SK-N-SH (cell line): ENCODE measurements around the gene CTDP1. TPM values are rescaled to one million over a fixed set of nuclear protein-coding genes. Genes with fewer than 3 reads are reported as not detected.

ENCODE experiments used
- CTCF ChIA-PET: fragments of 300-600, 350-600 bp; formaldehyde crosslinking; extraction: SDS; loops from one replicate; lab custom pipeline; 2021; lab: Yijun Ruan, JAX
- POLR2A ChIA-PET: fragments of 350-600 bp; sonication (Branson Sonifier 250); formaldehyde crosslinking; extraction: SDS; loops from one replicate; lab custom pipeline; 2020; ENCODE audit warnings: antibody characterized with exemption, inconsistent platforms; lab: Yijun Ruan, JAX
- DNase-seq: peaks from one replicate; pipeline ENCODE4 v3.0.0; 2012
- H2AFZ ChIP-seq: fragments of 200-600 bp; sonication (generic); 2 replicates; pipeline ENCODE4 v1.8.1; 2016; ENCODE audit warnings: antibody characterized with exemption, mild to moderate bottlenecking, low read depth
- H3F3A ChIP-seq: fragments of 200-600 bp; sonication (generic); replicated peaks from 2 replicates; pipeline ENCODE3; 2016; ENCODE audit warnings: antibody characterized with exemption, mild to moderate bottlenecking; ENCODE audit not compliant: insufficient read depth
- H3K27ac ChIP-seq, 2 experiments: fragments of 200-500 bp in 1 of 2; fragments of 200-600 bp in 1 of 2; sonication (Bioruptor generic) in 1 of 2; sonication (generic), shearing (Covaris generic) in 1 of 2; 2 replicates each; pipeline versions ENCODE4 v1.5.1 to v1.6.1; 2014 to 2016; ENCODE audit warnings: low read depth in 2 of 2, inconsistent platforms in 1 of 2, low read length in 1 of 2, mild to moderate bottlenecking in 1 of 2, mixed read lengths in 1 of 2
- H3K27me3 ChIP-seq: fragments of 200-600 bp; sonication (generic), shearing (Covaris generic); 2 replicates; pipeline ENCODE4 v1.6.1; 2016; ENCODE audit warnings: mixed run types; ENCODE audit not compliant: insufficient read depth
- H3K36me3 ChIP-seq, 2 experiments: fragments of 200-500 bp in 1 of 2; fragments of 200-600 bp in 1 of 2; sonication (Bioruptor generic) in 1 of 2; sonication (generic) in 1 of 2; replicated peaks in 1 of 2; 2 replicates each; pipeline versions ENCODE3 to v1.5.1; 2014 to 2016; ENCODE audit warnings: low read length in 1 of 2, mild to moderate bottlenecking in 1 of 2; ENCODE audit not compliant: insufficient read depth in 2 of 2, control insufficient read depth in 1 of 2
- H3K4me1 ChIP-seq, 2 experiments: fragments of 200-500 bp in 1 of 2; fragments of 200-600 bp in 1 of 2; sonication (Bioruptor generic) in 1 of 2; sonication (generic), shearing (Covaris generic) in 1 of 2; 2 replicates each; pipeline versions ENCODE4 v1.5.1 to v1.6.1; 2014 to 2016; ENCODE audit warnings: low read depth in 1 of 2, low read length in 1 of 2, mixed run types in 1 of 2; ENCODE audit not compliant: insufficient read depth in 2 of 2, control insufficient read depth in 1 of 2
- H3K4me2 ChIP-seq: fragments of 200-600 bp; sonication (generic), shearing (Covaris generic); 2 replicates; pipeline ENCODE4 v1.6.1; 2017; ENCODE audit warnings: mixed run types
- H3K4me3 ChIP-seq, 2 experiments: fragments of 200-500 bp in 1 of 2; fragments of 200-600 bp in 1 of 2; sonication (Bioruptor generic) in 1 of 2; sonication (generic), shearing (Covaris generic) in 1 of 2; 2 replicates each; pipeline versions ENCODE4 v1.5.1 to v1.8.1; 2014 to 2016; ENCODE audit warnings: low read depth in 2 of 2, inconsistent platforms in 1 of 2, low read length in 1 of 2, mild to moderate bottlenecking in 1 of 2, mixed read lengths in 1 of 2, moderate library complexity in 1 of 2
- H3K79me2 ChIP-seq: fragments of 200-600 bp; sonication (generic); 2 replicates; pipeline ENCODE4 v1.8.1; 2017; ENCODE audit warnings: mild to moderate bottlenecking; ENCODE audit not compliant: insufficient read depth
- H3K9ac ChIP-seq: fragments of 200-600 bp; sonication (generic); 2 replicates; pipeline ENCODE4 v1.6.1; 2017; ENCODE audit warnings: mixed run types
- H3K9me2 ChIP-seq: fragments of 200-600 bp; sonication (generic); 2 replicates; pipeline ENCODE4 v1.6.1; 2017; ENCODE audit warnings: mixed run types
- H3K9me3 ChIP-seq: fragments of 200-600 bp; sonication (generic); 2 replicates; pipeline ENCODE4 v1.6.1; 2017; ENCODE audit warnings: mixed run types, mild to moderate bottlenecking, moderate library complexity
- H4K20me1 ChIP-seq: fragments of 200-600 bp; sonication (generic); 2 replicates; pipeline ENCODE4 v1.6.1; 2017; ENCODE audit warnings: mild to moderate bottlenecking, mixed run types; ENCODE audit not compliant: insufficient read depth
- CHD2 ChIP-seq: fragments of 150-350 bp; IDR thresholded peaks from 2 replicates; pipeline ENCODE4 v1.6.1; 2018; ENCODE audit warnings: low read length; ENCODE audit not compliant: partially characterized antibody
- ELF1 ChIP-seq: IDR thresholded peaks from 2 replicates; pipeline ENCODE4 v1.4.0; 2012
- EP300 ChIP-seq, 2 experiments: IDR thresholded peaks; 2 replicates each; pipeline versions ENCODE4 v1.4.0 to v1.6.1; 2012; ENCODE audit warnings: borderline replicate concordance in 1 of 2, low read depth in 1 of 2, low read length in 1 of 2
- EZH2phosphoT487 ChIP-seq: fragments of 200-600 bp; sonication (generic); IDR thresholded peaks from 2 replicates; pipeline ENCODE4 v1.6.1; 2017; ENCODE audit warnings: low read depth, mixed run types, mild to moderate bottlenecking, antibody characterized with exemption, moderate library complexity, borderline replicate concordance
- FOSL2 ChIP-seq: IDR thresholded peaks from 2 replicates; pipeline ENCODE4 v1.4.0; 2012; ENCODE audit warnings: low read depth, mild to moderate bottlenecking, moderate library complexity, borderline replicate concordance
- FOXJ3 ChIP-seq: sonication (generic); formaldehyde crosslinking; IDR thresholded peaks from 2 replicates; pipeline ENCODE4 v1.5.1; 2020; ENCODE audit warnings: mild to moderate bottlenecking, missing genetic modification reagents
- GABPA ChIP-seq: IDR thresholded peaks from 2 replicates; pipeline ENCODE4 v1.4.0; 2012; ENCODE audit warnings: low read depth, mild to moderate bottlenecking
- IRF3 ChIP-seq: fragments of 150-350 bp; IDR thresholded peaks from 2 replicates; pipeline ENCODE4 v1.6.1; 2016; ENCODE audit warnings: mild to moderate bottlenecking, low read depth, low read length
- JUND ChIP-seq: IDR thresholded peaks from 2 replicates; pipeline ENCODE4 v1.4.0; 2012
- MAX ChIP-seq: IDR thresholded peaks from 2 replicates; pipeline ENCODE4 v1.4.0; 2012; ENCODE audit warnings: low read depth
- RAD21 ChIP-seq: IDR thresholded peaks from 2 replicates; pipeline ENCODE4 v1.6.1; 2012; ENCODE audit warnings: mild to moderate bottlenecking, low read length
- REST ChIP-seq: IDR thresholded peaks from 2 replicates; pipeline ENCODE4 v1.6.1; 2012; ENCODE audit warnings: mild to moderate bottlenecking, low read depth, low read length, moderate library complexity
- SIN3A ChIP-seq: IDR thresholded peaks from 2 replicates; pipeline ENCODE4 v1.6.1; 2012; ENCODE audit warnings: low read depth, mild to moderate bottlenecking, low read length, moderate library complexity, borderline replicate concordance
- SMC3 ChIP-seq: IDR thresholded peaks from 2 replicates; pipeline ENCODE4 v1.6.1; 2012; ENCODE audit warnings: low read depth, low read length, improper control_type of control experiment
- TAF1 ChIP-seq: IDR thresholded peaks from 2 replicates; pipeline ENCODE4 v1.6.1; 2012; ENCODE audit warnings: low read depth, mild to moderate bottlenecking, low read length, moderate library complexity, borderline replicate concordance
- TEAD4 ChIP-seq: IDR thresholded peaks from 2 replicates; pipeline ENCODE4 v1.4.0; 2012; ENCODE audit warnings: mild to moderate bottlenecking, borderline replicate concordance; ENCODE audit not compliant: insufficient read depth
- USF2 ChIP-seq: fragments of 150-350 bp; IDR thresholded peaks from 2 replicates; pipeline ENCODE4 v1.6.1; 2017; ENCODE audit warnings: antibody characterized with exemption, low read length, low read depth, borderline replicate concordance
- WGBS: methylation state at CpG from one replicate; pipeline ENCODE4 v1.1.6; 2017; ENCODE audit warnings: low lambda C conversion rate; 5-methylcytosine and 5-hydroxymethylcytosine counted together
- polyA plus RNA-seq, 3 experiments: library from polyadenylated mRNA; depleted of rRNA; stranded (reverse); fragments of >200 nt; gene quantifications; 2 replicates each; pipeline ENCODE4 v1.2.3, GENCODE V29; 2012

The CTDP1 gene
- polyA plus RNA-seq, 1 of the 3 experiments (the other 2 are of a cell fraction), result 15.6 TPM

GRCh38 chr18:79684283-79684631 is 4.7 kb downstream of the CTDP1 start:
- Histone ChIP-seq H3F3A (no peaks in the 10 kb centered on the region), H3K4me1 (peaks cover 0 to 15% of the 10 kb centered on the region in 2 experiments; a peak in 1 of 4 replicates), H3K9ac (no peak overlapping the region), H3K9me2 (no peaks in the 10 kb centered on the region), H3K27ac (no peak overlapping the region), H3K4me3 (no peak overlapping the region), H3K27me3 (no peaks in the 10 kb centered on the region), H3K9me3 (no peaks in the 10 kb centered on the region), H3K36me3 (no peaks in the 10 kb centered on the region), H3K79me2 (peaks cover 80% of the 10 kb centered on the region), H4K20me1 (peaks cover 74% of the 10 kb centered on the region), H2AFZ (no peak overlapping the region), H3K4me2 (no peak overlapping the region)
- no peak for DNase-seq
- 85% methylated on average over 8 of the region's 10 CpGs for WGBS
- POLR2A ChIA-PET, result no interaction called here
- CTCF ChIA-PET, result no interaction called here
- TF ChIP-seq CHD2 (no peak), EP300 (IDR thresholded peaks at IDR 0.05; ENCODE audit: borderline replicate concordance in 1 of 2, low read depth in 1 of 2, low read length in 1 of 2) (no peak), EZH2phosphoT487 (no peak), TAF1 (no peak), FOXJ3 (no peak), REST (no peak), TEAD4 (no peak), MAX (no peak), ELF1 (no peak)

- Histone ChIP-seq H3K36me3 (no peaks in the 10 kb centered on the region), H3K4me1 (peaks cover 0 to 15% of the 10 kb centered on the region in 2 experiments; a peak in 1 of 4 replicates), H3K4me3 (no peak overlapping the region), H3F3A (no peaks in the 10 kb centered on the region), H3K27me3 (no peaks in the 10 kb centered on the region), H3K9ac (no peak overlapping the region), H3K27ac (no peak overlapping the region), H3K9me2 (no peaks in the 10 kb centered on the region), H2AFZ (no peak overlapping the region), H3K9me3 (no peaks in the 10 kb centered on the region), H3K79me2 (peaks cover 84% of the 10 kb centered on the region), H4K20me1 (peaks cover 80% of the 10 kb centered on the region), H3K4me2 (no peak overlapping the region)
- ChIA-PET CTCF (no interaction called here), POLR2A (no interaction called here)
- WGBS, result 70% methylated on average over 13 of the region's 13 CpGs
- peak; percentile 4 for DNase-seq
- TF ChIP-seq USF2 (no peak), REST (no peak), GABPA (no peak), EZH2phosphoT487 (no peak), JUND (no peak), RAD21 (no peak), IRF3 (no peak), SIN3A (no peak), FOSL2 (no peak), SMC3 (no peak), MAX (no peak)
Measured at GRCh38 chr18:79684787-79685186, 5.2 kb downstream of the CTDP1 start.
